Fibroblast of skin of back (primary cell): ENCODE measurements around the gene SRRM1.

ENCODE experiments used
- DNase-seq: peaks from one replicate; pipeline ENCODE4 v3.0.0-alpha.2; 2013

SRRM1 gene

GRCh38 chr1:24717887-24718650, 75.0 kb downstream of the SRRM1 start:
- DNase-seq = no peak

DNA sequence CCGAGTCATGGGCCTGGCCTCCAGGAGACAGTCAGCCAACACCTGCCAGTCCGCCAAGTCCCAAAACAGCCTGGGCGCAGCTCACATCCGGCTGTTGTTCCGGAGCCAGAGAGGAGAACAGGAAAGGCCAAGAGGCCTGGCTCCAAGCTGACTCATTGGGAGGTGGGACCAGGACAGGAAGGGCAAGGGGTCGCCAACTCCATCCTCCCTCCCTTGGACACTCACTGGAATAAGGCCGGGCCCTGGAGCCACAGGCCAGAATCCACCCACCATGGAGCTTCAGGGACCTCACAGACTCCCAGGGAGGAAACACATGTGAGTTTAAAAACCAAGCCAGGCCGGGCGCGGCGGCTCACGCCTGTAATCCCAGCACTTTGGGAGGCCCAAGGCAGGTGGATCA, 77.0 kb downstream of the SRRM1 start:
- DNase-seq = no peak

- no peak for DNase-seq
These were observed 78.4 kb downstream of the SRRM1 start for GRCh38 chr1:24721533-24721932.

GRCh38 chr1:24722073-24723035, 79.3 kb downstream of the SRRM1 start:
- peak; percentile 43 for DNase-seq
